Stimulated activated CD8-positive, alpha-beta memory T cell treated with anti-CD3 and anti-CD28 coated beads, Interleukin-7, amount 100 ng/mL, for 1 hour (primary cell): Measurements from ENCODE around the gene RPL37.
"Not testable (repeated sequence)": the region's sequence is repeated elsewhere in the genome, so short reads cannot be mapped to it uniquely, and the experiment has no call there.

Experiments
- DNase-seq, 2 donors: peaks; one replicate each; pipeline ENCODE4 v3.0.0-alpha.2; 2020; ENCODE audit warnings: low read depth in 2 of 2

Gene RPL37

DNA sequence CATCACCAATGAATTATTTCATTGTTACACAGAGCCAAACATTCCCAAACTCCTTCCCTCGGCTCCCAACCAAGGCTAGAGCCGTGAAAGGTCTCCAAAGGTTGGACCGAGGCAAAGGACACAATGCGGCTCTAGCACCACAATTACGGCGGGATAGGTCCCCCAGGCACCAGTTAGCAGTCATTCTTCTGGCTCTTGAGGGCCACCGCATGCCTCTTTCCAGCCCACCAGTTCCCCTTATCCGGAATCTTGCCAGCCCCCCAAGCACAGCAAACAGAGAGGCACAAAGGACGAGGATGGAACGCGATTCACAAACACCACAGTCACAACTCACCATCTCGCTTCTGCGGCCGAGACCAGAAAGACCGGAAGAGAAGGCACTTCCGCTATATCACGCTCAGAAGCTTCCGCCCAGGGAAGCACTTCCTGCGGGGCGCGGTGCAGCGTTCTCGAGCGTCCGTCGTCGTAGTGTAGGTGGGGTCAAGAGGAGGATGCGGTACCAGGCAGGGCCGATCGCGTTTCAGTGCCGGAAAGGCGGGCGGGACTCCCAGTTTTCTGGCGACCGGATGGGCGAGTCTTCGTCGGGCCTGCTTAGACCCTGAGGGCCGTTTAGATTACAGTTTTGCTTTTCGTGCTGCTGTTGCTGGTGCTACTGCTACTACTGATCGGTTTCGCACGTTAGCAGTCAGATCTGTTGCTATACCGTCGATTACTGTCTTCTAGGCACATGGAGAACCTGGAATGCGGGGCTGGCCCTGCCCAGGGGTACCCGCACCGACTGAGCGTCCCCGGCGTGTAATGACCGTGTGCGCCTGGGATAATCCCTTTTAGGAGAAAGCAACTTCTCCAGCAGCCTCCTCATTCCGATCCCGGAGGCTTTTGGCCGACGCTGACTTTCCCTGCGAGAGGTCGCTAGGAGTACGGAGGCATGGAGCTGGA, at the start of gene RPL37:
Gene RPL37 (minus strand): TSS at position 374 of the 939 bp plus-strand sequence. CDS start 37 bp downstream, at position 337.
- peak; percentile 78 to 81 for DNase-seq

DNA sequence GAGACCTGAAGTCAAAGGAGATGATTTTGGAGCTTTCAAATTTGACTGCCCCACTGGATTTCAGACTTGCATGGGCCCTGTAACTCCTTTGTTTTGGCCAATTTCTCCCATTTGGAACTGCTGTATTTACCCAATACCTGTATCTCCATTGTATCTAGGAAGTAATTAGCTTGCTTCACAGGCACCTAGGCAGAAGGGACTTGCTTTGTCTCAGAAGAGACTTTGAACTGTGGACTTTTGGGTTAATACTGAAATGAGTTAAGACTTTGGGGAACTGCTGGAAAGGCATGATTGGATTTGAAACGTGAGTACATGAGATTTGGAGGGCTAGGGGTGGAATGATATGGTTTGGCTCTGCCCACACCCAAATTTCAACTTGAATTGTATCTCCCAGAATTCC, 48.0 kb upstream of the RPL37 start:
- DNase-seq, result not testable (repeated sequence)

DNA sequence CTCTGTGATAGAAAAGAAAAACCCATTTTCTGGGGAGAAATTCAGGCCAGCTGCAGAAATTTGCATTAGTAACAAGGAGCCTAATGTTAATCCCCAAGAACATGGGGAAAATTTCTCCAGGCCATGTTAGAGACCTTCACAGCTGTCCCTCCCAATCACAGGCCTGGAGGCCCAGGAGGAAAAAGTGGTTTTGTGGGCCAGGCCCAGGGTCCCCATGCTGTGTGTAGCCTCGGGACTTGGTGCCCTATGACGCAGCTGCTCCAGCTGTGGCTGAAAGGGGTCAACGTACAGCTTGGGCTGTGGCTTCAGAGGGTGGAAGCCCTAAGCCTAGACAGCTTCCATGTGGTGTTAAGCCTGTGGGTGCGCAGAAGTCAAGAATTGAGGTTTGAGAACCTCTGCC, 47.3 kb upstream of the RPL37 start:
- DNase-seq, result no peak

DNA sequence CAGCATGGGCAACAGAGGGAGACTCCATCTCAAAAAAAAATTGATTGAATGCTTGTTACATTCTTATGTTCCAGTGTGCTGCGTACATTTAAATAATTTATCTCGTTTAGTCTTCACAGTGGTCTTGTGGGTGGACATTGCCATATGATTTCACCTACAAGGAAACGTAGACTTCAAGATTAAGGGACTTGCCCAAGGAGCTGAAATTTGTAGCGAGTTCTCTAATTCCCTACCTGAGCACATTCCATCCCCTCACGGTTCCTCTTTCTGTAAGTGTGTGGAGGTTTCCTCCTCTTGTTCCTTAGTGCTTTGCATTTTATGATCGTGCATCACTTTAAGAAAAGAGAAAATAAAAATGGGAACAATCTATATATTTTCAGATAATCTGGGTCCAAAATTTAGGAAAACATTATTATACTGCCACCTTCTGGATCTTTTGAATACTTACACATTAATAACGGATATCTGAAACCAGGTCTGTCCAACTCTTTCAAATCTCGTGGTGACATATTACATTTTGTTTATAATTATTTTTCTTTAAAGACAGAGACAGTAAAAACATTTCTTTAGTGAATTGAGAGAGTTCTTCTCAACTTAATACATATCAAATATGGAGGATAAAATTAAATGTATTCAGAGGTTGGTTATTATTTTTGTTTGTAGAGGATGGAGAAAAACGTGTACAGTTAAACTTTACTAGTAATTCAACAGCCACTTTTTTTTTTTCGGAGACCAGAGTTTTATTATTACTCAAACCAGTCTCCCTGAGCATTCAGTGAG, 44.3 kb upstream of the RPL37 start:
- DNase-seq, result no peak

DNA sequence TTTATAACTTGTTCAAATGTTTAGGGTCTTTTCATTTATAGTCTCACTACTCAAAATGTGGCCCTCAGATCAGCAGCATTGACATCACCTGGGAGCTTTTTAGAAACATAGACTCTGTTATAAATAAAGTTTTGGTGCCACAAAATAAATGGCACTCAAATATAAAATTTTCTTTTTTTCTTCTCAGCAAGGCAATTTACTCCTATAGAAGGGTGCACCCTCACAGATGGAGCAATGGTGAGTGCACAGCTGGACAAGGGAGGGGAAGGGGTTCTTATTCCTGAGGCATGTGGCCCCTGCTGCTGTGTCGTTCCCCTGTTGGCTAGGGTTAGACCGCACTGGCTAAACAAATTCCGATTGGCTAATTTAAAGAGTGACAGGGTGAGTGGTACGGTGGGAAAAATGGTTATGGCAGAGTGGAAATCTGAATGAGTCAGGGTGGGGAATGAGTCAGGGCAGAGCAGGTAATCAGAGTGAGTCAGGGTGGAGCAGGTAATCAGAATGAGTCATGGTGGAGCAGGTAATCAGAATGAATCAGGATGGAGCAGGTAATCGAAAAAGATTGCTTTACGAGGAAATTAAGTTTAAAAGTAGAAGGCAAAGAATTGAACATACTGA, 42.5 kb upstream of the RPL37 start:
- DNase-seq, result no peak

DNA sequence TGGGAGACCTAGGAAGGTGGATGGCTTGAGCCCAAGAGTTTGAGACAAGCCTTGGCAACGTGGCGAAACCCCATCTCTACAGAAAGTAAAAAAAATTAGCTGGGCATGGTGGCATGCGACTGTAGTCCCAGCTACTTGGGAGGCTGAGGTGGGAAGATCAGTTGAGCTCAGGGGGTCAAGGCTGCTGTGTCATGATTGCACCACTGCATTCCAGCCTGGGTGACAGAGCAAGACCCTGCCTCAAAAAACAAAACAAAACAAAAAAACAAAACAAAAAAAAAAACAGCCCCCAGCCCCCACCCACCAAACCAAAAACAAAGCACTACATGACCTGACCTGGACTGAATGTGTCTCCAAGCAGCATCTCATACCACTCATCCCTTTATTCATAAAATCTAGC, 40.9 kb upstream of the RPL37 start:
- DNase-seq, result no peak

DNA sequence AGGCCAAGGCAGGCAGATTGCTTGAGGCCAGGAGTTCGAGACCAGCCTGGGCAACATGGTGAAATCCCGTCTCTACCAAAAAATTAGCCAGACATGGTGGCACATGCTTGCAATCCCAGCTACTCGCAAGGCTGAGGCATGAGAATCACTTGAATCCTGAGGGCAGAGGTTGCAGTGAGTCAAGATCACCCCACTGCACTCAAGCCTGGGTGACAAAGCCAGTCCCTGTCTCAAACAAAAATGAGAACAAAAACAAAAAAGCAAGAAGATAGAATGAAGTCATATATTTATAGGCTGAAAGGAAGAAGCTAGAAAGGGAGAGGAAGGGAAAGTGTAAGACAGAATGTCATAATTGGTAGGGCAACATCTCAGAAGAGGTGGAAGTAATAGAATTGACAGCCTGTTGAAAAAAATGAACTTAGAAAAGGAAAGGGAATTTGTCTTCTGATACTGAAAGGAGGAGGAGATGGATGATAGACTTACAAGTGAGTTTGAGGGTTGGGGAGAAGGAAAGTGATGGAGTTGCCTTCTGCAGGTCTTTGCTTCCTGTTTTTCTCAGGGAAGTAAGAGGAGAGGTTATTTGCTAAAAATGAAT, 38.4 kb upstream of the RPL37 start:
- no peak for DNase-seq

DNA sequence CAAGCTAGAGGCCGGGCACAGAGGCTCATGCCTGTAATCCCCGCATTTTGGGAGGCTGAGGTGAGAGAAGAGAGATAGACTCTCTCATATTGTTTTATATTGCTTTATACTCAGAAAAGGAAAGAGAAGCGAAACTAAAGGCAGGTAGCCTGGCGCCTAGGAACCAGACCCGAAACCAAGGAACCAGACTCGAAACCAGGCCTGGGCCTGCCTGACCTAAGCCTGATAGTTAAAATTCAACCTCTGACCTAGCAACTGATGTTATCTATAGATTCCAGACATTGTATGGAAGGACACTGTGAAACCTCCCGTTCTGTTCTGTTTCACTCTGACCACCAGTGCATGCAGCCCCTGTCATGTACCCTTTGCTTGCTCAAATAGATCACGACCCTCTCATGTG, 37.2 kb upstream of the RPL37 start:
- DNase-seq, result not testable (repeated sequence)

DNA sequence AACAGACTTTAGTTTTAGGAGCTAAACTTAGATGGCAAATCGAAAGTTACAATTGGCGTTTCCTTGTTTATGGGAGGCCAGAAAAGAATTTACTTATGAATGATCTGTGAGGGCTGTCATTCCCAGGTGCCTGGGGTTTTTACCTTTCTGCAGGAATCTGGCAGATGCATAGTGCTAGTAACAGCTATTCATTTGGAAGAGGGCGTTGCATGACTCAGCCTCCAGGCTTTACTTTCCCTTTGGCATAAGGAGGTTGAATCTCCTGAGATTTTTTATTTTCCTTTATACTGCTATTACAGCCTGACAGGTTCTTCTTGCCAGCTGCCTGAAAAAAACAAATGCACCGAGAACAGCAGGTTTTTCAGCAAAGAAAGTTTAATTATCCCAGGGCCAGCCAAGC, 36.2 kb upstream of the RPL37 start:
- DNase-seq, result no peak

DNA sequence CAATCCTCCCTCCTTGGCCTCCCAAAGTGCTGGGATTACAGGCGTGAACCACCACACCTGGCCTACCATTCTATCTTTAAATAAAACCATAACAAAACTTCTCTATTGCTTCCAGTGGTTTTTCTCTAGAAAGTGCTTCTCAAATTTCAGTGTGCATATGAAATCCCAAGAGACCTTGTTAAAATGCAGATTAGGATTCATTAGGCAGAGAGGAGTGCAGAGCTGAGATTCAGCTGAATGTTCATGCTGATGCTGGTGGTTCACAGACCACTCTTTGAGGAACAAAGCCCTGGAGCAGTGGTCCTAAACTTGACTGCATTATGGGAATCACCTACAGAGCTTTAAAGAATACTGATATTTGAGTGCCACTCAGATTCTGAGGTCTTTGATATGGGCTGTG, 34.4 kb upstream of the RPL37 start:
- no peak for DNase-seq

DNA sequence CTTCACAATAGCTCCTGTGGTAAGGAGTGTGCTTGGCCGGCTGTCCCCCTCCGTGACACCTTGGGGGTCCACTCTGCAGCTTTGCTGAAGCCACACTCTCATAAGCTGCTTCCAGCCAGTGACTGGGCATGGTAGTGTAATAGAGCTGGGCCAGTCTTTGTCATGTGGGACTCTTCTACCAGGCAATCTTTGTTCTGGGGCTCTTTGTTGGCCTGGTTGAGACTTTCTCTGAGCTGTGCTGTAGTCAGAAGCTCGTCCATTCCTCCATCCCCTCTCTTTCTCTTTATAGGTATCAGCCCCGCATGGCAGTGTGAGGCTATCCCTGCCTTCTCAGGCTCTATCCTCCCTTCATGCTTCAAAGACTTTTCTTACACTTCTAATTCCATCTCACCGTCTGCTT, 31.8 kb upstream of the RPL37 start:
- no peak for DNase-seq

DNA sequence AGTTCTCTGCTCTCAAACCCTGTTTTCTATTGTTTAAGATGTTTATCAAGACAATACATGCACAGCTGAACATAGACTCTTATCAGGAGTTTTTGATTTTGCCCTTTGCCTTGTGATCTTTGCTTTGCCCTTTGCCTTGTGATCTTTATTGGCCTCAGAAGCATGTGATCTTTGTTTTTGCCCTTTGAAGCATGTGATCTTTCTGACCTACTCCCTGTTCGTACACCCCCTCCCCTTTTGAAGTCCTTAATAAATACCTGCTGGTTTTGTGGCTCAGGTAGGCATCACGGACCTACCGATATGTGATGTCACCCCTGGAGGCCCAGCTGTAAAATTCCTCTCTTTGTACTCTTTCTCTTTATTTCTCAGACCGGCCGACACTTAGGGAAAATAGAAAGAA, 30.0 kb upstream of the RPL37 start:
- not testable (repeated sequence) for DNase-seq

DNA sequence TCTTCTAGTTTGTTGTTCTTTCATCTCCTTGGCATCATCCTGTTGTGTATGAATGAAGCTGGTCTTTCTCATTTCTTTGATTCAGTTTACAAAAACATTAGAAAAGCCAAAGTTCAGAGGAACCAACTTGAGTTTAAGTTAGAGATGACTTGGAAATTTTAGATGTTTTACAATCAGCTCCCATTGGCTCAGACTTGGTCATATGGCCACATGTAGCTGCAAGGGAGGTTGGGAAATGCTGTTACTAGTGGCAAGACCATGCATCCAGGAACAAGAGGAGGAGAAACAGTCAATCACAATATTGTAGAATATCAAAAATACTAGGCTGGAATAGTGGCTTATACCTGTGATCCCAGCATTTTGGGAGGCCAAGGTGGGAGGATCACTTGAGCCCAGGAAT, 25.7 kb upstream of the RPL37 start:
- DNase-seq, result no peak

DNA sequence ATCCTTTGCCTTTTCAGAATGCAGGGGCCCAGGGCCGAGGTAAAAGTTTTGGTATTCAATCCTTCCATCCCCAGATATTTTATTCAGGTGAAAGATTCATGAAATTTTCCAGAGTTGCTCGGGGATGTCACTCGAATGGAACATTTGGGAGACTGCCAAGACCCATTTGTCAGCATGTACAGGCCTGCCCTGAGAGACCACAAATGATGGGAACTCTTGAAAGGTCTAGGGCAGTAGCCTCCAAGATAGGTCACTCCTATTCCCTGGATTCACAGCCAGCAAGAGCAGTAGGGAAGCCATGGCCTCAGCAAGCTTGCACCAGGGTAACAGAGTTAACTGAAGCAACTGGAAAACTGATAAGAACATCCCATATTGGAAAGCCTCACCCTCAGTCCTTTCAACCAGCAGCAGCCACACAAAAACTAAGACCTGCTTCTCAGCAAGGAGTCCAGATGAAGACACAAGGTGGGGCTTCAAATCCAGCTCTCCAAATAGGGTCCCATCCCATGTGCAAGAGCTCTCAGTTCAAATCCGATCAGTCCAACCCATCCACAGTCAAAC, 18.7 kb upstream of the RPL37 start:
- DNase-seq, result no peak

DNA sequence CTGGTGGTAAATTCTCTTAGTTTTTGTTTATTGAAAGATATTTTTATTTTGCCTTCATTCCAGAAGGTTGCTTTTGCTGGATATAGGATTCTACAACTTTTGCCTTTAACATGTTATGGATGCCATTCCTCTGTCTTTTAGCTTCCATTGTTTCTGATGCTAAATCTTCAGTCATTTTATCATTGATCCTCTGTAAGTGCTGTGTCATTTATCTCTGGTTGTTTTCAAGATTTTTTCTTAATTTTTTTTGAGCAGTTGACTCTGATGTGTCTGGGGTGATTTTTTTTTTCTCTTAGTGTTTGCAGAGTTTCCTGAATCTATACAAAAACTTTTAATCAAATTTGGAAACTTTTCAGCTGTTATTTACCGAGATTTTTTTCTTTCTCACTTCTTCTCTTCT, 12.5 kb upstream of the RPL37 start:
- no peak for DNase-seq

DNA sequence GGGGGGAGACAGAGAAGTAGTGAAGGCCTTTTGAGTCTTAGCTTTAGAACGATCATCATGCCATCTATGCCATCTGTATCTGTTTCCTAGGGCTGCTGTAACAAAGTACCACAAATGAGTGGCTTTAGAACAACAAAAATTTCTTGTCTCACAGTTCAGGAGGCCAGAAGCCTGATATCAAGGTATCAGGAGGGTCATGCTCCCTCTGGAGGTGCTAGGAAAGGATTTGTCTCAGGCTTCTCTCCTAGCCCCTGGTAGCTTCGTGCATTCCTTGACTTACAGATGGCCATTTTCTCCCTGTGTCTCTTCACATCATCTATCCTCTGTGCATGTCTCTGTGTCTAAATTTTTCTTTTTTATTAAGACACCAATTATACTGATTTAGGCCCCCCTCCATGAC, 11.3 kb upstream of the RPL37 start:
- no peak for DNase-seq

DNA sequence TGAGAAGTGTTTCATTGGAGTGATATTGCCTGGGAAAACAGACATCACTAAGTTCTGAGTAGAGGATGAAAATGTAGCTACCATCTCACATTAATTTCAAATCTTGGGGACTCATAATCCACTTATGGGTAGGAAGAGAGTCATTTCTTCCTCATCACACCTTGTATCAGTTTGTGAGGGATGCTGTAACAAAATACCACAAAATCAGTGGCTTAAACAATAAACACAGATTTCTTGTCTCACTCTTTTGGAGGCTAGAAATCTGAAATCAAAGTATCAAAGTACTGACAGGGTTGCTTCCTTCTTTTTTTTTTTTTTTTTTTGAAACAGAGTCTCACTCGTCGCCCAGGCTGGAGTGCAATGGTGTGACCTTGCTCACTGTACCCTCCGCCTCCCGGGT, 9.5 kb upstream of the RPL37 start:
- no peak for DNase-seq

DNA sequence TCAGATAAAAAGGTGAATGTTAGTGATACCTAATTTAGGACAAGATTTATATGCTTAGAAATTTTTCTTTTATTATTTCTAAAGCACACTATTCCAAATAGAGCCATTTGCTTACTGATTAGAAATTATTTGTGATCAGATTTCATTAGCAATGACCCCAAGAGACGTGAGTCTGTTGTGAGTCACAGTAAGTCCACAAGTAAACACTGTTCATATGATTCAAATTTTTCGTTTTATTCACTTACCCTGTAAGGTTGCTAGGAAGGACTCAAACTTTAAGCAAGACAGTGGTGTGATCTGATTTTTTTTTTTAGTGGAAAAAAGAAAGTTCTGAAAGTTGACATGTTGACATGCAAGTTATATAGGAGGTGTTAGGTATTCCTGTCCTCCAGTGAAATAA, 7.3 kb upstream of the RPL37 start:
- no peak for DNase-seq

DNA sequence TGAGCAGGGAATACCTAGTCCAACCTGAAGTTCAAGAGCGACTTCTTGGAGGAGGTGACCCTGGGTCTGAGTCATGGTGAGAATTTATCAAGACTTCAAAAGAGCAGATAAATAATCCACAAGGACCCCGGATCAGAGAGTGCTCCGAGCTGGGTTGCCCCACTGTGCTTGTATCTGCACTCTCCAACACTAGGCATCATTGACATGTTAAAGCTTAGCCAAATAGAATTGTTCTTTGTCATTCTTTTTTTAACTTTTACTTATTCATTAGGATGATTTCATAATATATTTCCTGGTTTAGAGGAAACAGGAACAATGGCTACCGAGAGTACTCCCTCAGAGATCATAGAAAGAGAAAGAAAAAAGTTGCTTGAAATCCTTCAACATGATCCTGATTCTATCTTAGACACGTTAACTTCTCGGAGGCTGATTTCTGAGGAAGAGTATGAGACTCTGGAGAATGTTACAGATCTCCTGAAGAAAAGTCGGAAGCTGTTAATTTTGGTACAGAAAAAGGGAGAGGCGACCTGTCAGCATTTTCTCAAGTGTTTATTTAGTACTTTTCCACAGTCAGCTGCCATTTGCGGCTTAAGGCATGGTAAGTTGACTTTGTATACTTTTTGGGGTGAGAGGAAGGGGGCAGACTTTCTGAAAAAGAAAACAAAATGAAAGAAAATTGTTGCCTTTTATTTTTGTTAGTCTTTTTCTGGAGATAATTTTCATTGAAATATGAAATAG, 6.2 kb upstream of the RPL37 start, which contains the start of gene CARD6:
Gene CARD6 (plus strand): TSS at position 300 of the 738 bp plus-strand sequence. CDS start 16 bp downstream, at position 316.
- DNase-seq, result no peak

DNA sequence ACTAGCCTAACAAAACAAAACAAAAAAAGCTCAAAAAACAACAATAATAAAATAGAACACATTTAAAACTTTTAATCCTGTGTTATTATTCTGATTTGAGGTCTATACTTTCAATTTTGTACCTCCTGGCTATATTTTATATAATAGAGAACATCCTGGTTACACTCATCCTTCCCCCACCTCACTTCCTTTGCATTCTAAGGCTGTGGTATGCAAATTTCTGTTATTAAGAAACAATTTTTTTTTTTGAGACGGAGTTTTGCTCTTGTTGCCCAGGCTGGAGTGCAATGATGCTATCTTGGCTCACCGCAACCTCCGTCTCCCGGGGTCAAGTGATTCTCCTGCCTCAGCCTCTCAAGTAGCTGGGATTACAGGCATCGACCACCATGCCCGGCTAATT, 3.1 kb upstream of the RPL37 start:
- no peak for DNase-seq

DNA sequence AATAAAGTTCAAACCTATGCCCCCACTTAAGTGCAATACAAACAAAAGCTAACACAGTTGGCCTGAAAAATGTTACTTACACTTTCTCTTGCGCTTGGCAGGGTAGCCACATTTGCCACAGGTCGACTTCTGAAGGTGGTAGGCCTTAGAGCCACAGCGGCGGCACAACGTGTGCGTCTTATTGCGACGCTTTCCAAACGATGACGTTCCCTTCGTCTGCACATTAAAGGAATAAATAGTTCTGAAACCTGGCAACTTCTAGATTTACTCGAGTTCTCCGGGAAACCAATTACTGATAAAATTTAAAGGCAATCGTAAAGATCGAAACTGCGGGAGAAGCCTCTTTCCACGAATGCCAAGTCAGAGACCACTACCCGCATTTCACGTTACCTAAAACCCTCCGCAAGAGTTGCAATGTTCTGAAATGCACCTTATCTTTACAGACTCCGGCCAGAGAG, 602 bp downstream of the RPL37 start:
- DNase-seq, result peak; percentile 16 to 18
